ENCODE data around the gene GADD45G.

DNA sequence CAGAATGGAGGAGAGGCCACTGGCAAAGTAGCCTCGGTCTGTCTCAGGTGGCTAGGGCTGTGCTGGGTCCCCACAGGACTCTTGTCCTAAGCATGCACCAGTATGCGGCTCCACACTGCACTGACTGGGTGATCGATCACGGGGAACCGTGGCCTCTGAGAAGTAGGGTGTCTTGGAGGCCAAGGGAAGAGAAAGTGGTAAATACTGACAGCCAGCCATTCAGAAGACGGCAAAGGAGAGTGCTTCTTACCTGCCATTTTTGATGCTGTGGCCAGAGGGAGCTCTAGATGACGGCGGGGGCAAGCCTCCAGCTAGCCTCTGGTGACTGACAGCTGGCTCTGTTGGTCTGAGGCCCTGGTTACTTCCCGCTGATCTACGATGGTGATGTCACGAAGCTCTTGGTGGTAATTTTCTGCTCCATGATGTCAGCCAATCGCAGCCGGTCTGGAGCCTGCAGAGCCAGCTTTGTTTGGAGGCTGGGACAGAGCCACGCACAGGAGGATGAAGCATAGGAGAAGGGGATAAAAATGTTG lies 40.4 kb upstream of the GADD45G start:
- TF ChIP-seq POLR2A (IDR thresholded peaks at IDR 0.05; ENCODE audit: control extremely low read depth in 1 of 2, low read depth in 2 of 2, low read length in 2 of 2) = no peak
- TF ChIP-seq, protein P1, sequence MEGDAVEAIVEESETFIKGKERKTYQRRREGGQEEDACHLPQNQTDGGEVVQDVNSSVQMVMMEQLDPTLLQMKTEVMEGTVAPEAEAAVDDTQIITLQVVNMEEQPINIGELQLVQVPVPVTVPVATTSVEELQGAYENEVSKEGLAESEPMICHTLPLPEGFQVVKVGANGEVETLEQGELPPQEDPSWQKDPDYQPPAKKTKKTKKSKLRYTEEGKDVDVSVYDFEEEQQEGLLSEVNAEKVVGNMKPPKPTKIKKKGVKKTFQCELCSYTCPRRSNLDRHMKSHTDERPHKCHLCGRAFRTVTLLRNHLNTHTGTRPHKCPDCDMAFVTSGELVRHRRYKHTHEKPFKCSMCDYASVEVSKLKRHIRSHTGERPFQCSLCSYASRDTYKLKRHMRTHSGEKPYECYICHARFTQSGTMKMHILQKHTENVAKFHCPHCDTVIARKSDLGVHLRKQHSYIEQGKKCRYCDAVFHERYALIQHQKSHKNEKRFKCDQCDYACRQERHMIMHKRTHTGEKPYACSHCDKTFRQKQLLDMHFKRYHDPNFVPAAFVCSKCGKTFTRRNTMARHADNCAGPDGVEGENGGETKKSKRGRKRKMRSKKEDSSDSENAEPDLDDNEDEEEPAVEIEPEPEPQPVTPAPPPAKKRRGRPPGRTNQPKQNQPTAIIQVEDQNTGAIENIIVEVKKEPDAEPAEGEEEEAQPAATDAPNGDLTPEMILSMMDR (IDR thresholded peaks at IDR 0.05; ENCODE audit: control extremely low read depth in 1 of 3, insufficient read depth in 1 of 3, low read depth in 1 of 3, low read length in 3 of 3) = peak; percentile 54 to 82 (median 71)
- TF ChIP-seq POLR2AphosphoS5 (IDR thresholded peaks at IDR 0.05; ENCODE audit: low read depth, low read length) = no peak
